ENCODE measurements around the gene UBXN4. TPM values are rescaled to one million over a fixed set of nuclear protein-coding genes. Genes with fewer than 3 reads are reported as not detected.

Gene UBXN4
- total RNA-seq, 1 experiment from 2014 or later: 65.4 TPM

- Mint-ChIP-seq H3K36me3 (ENCODE audit: insufficient read depth in 1 of 3, low read depth in 3 of 3) (no peaks in the 10 kb centered on the region), H3K27ac (0 out of 7 replicates have a peak overlapping the region, but pooled peaks of 1 of the 3 experiments have one; percentile 15), H3K27me3 (ENCODE audit: low read depth) (no peaks in the 10 kb centered on the region), H3K4me1 (no peaks in the 10 kb centered on the region), H3K9me3 (no peaks in the 10 kb centered on the region), H3K4me3 (no peak overlapping the region)
- H2AK5ac ChIP-seq (ENCODE audit: insufficient read length, low read length): no peak overlapping the region
- H3K27me3 ChIP-seq (ENCODE audit: insufficient read depth, low read length): no peaks in the 10 kb centered on the region
- no peak overlapping the region for H2BK20ac ChIP-seq (ENCODE audit: low read depth, low read length, poor library complexity, severe bottlenecking)
- no peak overlapping the region for H4K5ac ChIP-seq (ENCODE audit: insufficient read length, low read depth, low read length)
- H2BK15ac ChIP-seq (ENCODE audit: low read depth, low read length): no peak overlapping the region
- H3K4me1 ChIP-seq (ENCODE audit: insufficient read depth, low read length): no peaks in the 10 kb centered on the region
- H2BK120ac ChIP-seq (ENCODE audit: low read depth, low read length, poor library complexity, severe bottlenecking): no peak overlapping the region
- no peak overlapping the region for H3K4me2 ChIP-seq (ENCODE audit: insufficient read depth, insufficient read length, low read length)
- H3K79me2 ChIP-seq (ENCODE audit: insufficient read depth, low read length): no peaks in the 10 kb centered on the region
- H3K4ac ChIP-seq (ENCODE audit: low read depth, low read length): no peak overlapping the region
- H3K9me3 ChIP-seq (ENCODE audit: control insufficient read depth, low read depth, low read length): no peaks in the 10 kb centered on the region
- H3K23me2 ChIP-seq (ENCODE audit: insufficient read length, low read depth, low read length, poor library complexity, severe bottlenecking): no peaks in the 10 kb centered on the region
- no peak overlapping the region for H4K8ac ChIP-seq (replicated peaks; ENCODE audit: insufficient read length, low read depth, low read length)
- no peak overlapping the region for H2BK12ac ChIP-seq (ENCODE audit: insufficient read length, low read depth, low read length)
- H3T11ph ChIP-seq (ENCODE audit: low read length): no peak overlapping the region
- H2BK5ac ChIP-seq (ENCODE audit: insufficient read length, low read length): no peak overlapping the region
- no peak for TF ChIP-seq CTCF (conservative IDR thresholded peaks at IDR 0.05)
- no peak overlapping the region for H2AFZ ChIP-seq (ENCODE audit: low read length)
- H4K91ac ChIP-seq (ENCODE audit: insufficient read length, low read depth, low read length): no peak overlapping the region
- no peaks in the 10 kb centered on the region for H3K79me1 ChIP-seq (ENCODE audit: insufficient read depth, low read depth, low read length, poor library complexity, severe bottlenecking)
- no peak overlapping the region for H3K14ac ChIP-seq (ENCODE audit: insufficient read depth, low read length)
- H4K20me1 ChIP-seq (ENCODE audit: control insufficient read depth, insufficient read depth, insufficient read length): no peaks in the 10 kb centered on the region
- no peak for DNase-seq
- no peak overlapping the region for H3K56ac ChIP-seq (ENCODE audit: insufficient read length, low read depth, low read length)
- no peak overlapping the region for H3K18ac ChIP-seq (ENCODE audit: insufficient read length, low read depth, low read length)
- H3K27ac ChIP-seq (ENCODE audit: insufficient read length, low read depth, low read length): no peak overlapping the region
- WGBS (ENCODE audit: extremely low coverage, insufficient read length, low lambda C conversion rate): no CpG with 5 or more reads among the region's 6 CpGs
- no peak overlapping the region for H3K23ac ChIP-seq (ENCODE audit: insufficient read length, low read depth, low read length)
- no peak overlapping the region for H3K9ac ChIP-seq (ENCODE audit: extremely low read depth, insufficient read length, low read length)
Observed at GRCh38 chr2:135832891-135833290, 91.2 kb downstream of the UBXN4 start.

Other genes with a start within 250 kb of the UBXN4 start
- 15.4 and 16.7 TPM in 2 replicates for gene ZRANB3, start 210.6 kb upstream of the UBXN4 start, total RNA-seq (2021)
- 58.8 and 59.0 TPM in 2 replicates for gene R3HDM1, start 210.4 kb upstream of the UBXN4 start, total RNA-seq (2021)
- gene LCT, start 95.3 kb downstream of the UBXN4 start, total RNA-seq (2021): 0.04 TPM in 2 replicates
- 112 and 113 TPM in 2 replicates for gene MCM6, start 134.6 kb downstream of the UBXN4 start, total RNA-seq (2021)
- 117 and 122 TPM in 2 replicates for gene DARS1, start 243.8 kb downstream of the UBXN4 start, total RNA-seq (2021)

Measured in H9 (cell line).